Measurements from ENCODE around the gene TRAM2. TPM values are rescaled to one million over a fixed set of nuclear protein-coding genes. Genes with fewer than 3 reads are reported as not detected.

TRAM2 gene
- total RNA-seq, 4 donors from 2014 or later: 13.3 to 23.8 (median 18.5) TPM

DNA sequence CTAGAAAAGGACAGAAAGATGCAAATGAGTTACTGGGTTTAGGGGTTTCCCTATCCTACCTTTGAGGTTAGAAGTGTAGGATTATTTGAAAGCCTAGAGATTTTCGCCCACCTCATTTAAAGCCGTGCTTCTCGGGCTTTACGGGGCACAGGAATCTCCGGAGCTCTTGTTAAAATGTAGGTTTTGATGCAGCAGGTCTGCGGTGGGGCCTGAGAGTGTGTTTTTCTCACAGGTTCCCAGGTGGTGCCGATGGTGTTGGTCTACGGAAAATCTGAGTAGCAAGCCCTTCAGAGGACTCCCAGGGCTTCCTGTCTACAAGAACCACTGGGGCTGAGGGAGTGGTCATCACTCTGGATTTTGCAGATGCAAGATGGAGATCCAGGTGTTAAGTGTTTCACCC, 47.5 kb downstream of the TRAM2 start:
- peaks cover 0 to 5% (median 0%) of the 10 kb centered on the region in 4 donors for H3K4me1 ChIP-seq
- H3K36me3 ChIP-seq: peaks cover 1 to 17% (median 6%) of the 10 kb centered on the region in 4 donors
- H3K9me3 ChIP-seq: no peaks in the 10 kb centered on the region
- no peak overlapping the region for H3K27ac ChIP-seq (replicated peaks in 1 of 4)
- H3K4me3 ChIP-seq: no peak overlapping the region
- DNase-seq (ENCODE audit: extremely low spot score): no peak
- TF ChIP-seq POLR2A (IDR thresholded peaks at IDR 0.05; ENCODE audit: low read depth): no peak
- no peak for TF ChIP-seq POLR2AphosphoS5 (IDR thresholded peaks at IDR 0.05)
- no peak for TF ChIP-seq EP300 (IDR thresholded peaks at IDR 0.05)
- TF ChIP-seq, protein P1, sequence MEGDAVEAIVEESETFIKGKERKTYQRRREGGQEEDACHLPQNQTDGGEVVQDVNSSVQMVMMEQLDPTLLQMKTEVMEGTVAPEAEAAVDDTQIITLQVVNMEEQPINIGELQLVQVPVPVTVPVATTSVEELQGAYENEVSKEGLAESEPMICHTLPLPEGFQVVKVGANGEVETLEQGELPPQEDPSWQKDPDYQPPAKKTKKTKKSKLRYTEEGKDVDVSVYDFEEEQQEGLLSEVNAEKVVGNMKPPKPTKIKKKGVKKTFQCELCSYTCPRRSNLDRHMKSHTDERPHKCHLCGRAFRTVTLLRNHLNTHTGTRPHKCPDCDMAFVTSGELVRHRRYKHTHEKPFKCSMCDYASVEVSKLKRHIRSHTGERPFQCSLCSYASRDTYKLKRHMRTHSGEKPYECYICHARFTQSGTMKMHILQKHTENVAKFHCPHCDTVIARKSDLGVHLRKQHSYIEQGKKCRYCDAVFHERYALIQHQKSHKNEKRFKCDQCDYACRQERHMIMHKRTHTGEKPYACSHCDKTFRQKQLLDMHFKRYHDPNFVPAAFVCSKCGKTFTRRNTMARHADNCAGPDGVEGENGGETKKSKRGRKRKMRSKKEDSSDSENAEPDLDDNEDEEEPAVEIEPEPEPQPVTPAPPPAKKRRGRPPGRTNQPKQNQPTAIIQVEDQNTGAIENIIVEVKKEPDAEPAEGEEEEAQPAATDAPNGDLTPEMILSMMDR (IDR thresholded peaks at IDR 0.05): no peak
- H3K27me3 ChIP-seq: no peaks in the 10 kb centered on the region
- 97% methylated on average over 8 of the region's 8 CpGs for WGBS
- intact Hi-C loops (cut with DNase I): no loop called here

DNA sequence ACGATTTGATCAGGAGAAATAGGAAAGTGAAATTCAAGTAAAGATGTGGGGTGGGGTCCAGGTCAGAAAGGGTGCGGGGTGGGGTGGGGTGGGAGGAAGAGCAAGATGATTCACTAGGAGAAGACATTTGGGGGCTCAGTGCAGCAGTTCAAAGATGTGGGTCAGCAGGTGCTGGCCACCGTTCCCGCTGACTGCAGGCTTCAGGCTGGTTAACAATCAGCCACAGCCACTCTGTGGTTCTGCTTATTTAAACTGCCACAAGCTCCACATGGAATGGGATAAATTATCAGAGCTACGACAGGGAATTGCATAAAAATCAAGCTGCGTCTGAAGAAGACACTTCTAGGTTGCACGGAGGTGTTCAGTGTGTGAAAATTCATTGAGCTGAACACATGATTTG, 49.4 kb downstream of the TRAM2 start:
- no peaks in the 10 kb centered on the region for H3K9me3 ChIP-seq
- TF ChIP-seq, protein P1 (IDR thresholded peaks at IDR 0.05): no peak
- TF ChIP-seq POLR2AphosphoS5 (IDR thresholded peaks at IDR 0.05) (no peak), EP300 (IDR thresholded peaks at IDR 0.05) (no peak), POLR2A (IDR thresholded peaks at IDR 0.05; ENCODE audit: low read depth) (no peak)
- H3K4me1 ChIP-seq: peaks cover 12 to 22% (median 14%) of the 10 kb centered on the region in 4 donors
- DNase-seq (ENCODE audit: extremely low spot score): no peak
- 86% methylated on average over 7 of the region's 7 CpGs for WGBS
- intact Hi-C loops (cut with DNase I): no loop called here
- H3K27me3 ChIP-seq: no peaks in the 10 kb centered on the region
- peaks cover 0 to 6% (median 0%) of the 10 kb centered on the region in 4 donors for H3K36me3 ChIP-seq
- no peak overlapping the region for H3K4me3 ChIP-seq
- H3K27ac ChIP-seq (replicated peaks in 1 of 4): no peak overlapping the region

DNA sequence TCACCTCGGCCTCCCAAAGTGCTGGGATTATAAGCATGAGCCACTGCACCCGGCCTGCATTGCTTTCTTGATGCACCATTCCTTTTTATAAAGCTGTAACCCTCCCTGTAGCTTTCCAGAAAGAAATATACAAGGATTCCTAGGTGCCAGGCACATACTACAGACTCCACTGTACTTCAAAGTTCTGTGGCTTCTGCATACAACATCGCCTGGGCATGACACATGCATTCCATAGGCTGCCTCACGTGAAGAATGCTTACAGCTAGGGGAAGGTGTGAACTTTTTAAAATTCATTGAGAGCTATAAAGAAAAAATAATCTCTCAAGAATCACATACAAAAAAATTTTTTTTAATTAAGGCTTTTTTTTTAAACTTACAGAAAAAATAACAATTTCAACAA, 50.2 kb downstream of the TRAM2 start:
- Histone ChIP-seq H3K27ac (replicated peaks in 1 of 4) (no peak overlapping the region), H3K4me1 (peaks cover 20 to 30% (median 22%) of the 10 kb centered on the region in 4 donors), H3K9me3 (no peaks in the 10 kb centered on the region), H3K4me3 (no peak overlapping the region), H3K27me3 (no peaks in the 10 kb centered on the region), H3K36me3 (peaks cover 0 to 6% (median 0%) of the 10 kb centered on the region in 4 donors)
- intact Hi-C loops (cut with DNase I): no loop called here
- DNase-seq (ENCODE audit: extremely low spot score): no peak
- 67% methylated on average over 4 of the region's 4 CpGs for WGBS
- TF ChIP-seq EP300 (IDR thresholded peaks at IDR 0.05) (no peak), POLR2AphosphoS5 (IDR thresholded peaks at IDR 0.05) (no peak), POLR2A (IDR thresholded peaks at IDR 0.05; ENCODE audit: low read depth) (no peak)
- TF ChIP-seq, protein P1 (IDR thresholded peaks at IDR 0.05): no peak

DNA sequence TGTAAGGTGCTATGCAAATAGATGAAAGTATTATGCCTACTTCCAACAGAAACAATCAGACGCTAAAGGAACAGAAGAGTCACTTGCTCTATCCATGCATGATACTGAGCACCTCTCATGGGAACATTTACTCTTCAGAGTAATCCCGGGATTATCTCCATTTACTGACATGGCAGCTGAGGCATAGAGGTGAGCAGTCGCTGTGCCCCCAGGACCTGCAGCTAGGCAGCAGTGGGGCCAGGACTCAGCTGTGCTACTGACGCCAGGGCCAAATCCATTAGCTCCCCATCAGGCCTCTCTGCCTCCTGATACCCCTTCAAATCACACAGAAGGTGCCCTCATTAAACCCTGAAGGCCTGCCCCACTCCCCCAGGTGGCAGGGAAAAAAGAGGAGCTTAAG, 51.9 kb downstream of the TRAM2 start:
- Histone ChIP-seq H3K4me1 (peaks cover 28 to 39% (median 36%) of the 10 kb centered on the region in 4 donors), H3K27ac (replicated peaks in 1 of 4) (no peak overlapping the region), H3K4me3 (no peak overlapping the region), H3K27me3 (no peaks in the 10 kb centered on the region), H3K9me3 (no peaks in the 10 kb centered on the region), H3K36me3 (peaks cover 0 to 6% (median 0%) of the 10 kb centered on the region in 4 donors)
- TF ChIP-seq EP300 (IDR thresholded peaks at IDR 0.05) (no peak), POLR2AphosphoS5 (IDR thresholded peaks at IDR 0.05) (no peak), POLR2A (IDR thresholded peaks at IDR 0.05; ENCODE audit: low read depth) (no peak)
- TF ChIP-seq, protein P1 (IDR thresholded peaks at IDR 0.05): no peak
- DNase-seq (ENCODE audit: extremely low spot score): no peak
- intact Hi-C loops (cut with DNase I): no loop called here
- WGBS: 94% methylated on average over 3 of the region's 4 CpGs
